ENCODE data around the gene PRKCA. TPM values are rescaled to one million over a fixed set of nuclear protein-coding genes. Genes with fewer than 3 reads are reported as not detected.

PRKCA gene
- total and polyA plus RNA-seq, 2 of the 13 experiments (the other 11 are each of a cell fraction or from before 2014, with no cell fraction given) = 18.5 to 21.5 TPM

DNA sequence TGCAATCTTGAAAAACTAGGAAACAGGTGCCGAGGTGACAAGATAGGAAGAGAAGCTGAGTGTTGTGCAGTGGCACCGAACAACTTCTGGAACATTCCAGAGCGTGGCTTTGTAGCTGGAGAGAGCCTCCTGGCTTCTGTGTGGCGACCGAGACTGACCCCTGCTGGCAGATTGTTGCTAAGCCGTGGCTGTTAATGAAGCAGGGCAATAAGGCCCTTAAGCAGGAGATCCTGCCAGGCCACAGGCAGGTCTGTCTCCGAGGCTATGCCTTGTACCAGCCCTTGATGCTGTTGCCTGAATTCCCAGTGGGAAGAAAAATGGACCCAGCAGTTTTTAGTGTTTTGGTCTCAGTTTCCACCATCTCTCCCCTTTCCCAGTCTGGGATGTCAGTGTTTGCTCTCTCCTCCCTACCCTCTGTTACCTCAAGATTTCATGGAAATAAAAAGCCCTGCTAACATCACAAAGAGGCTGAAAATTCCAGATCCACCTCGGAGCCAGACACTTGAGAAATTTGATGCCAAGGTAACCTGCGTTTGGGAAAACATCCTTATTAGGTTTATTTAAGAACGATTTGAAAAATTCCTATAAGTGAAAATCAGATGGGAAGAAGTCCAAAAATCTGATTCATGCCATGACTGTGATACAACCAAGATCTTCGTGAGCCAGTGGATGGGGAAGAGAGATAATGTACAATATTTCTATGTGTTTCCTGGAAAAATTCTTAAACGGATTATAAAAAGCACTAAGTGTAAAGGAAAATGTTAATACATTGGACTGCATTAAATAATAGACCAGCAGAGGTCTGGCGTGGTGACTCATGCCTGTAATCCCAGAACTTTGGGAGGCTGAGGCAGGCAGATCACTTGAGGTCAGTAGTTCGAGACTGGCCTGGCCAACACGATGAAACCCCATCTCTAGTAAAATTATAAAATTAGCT lies 265.1 kb downstream of the PRKCA start (continued):
- TF ChIP-seq, protein P1, sequence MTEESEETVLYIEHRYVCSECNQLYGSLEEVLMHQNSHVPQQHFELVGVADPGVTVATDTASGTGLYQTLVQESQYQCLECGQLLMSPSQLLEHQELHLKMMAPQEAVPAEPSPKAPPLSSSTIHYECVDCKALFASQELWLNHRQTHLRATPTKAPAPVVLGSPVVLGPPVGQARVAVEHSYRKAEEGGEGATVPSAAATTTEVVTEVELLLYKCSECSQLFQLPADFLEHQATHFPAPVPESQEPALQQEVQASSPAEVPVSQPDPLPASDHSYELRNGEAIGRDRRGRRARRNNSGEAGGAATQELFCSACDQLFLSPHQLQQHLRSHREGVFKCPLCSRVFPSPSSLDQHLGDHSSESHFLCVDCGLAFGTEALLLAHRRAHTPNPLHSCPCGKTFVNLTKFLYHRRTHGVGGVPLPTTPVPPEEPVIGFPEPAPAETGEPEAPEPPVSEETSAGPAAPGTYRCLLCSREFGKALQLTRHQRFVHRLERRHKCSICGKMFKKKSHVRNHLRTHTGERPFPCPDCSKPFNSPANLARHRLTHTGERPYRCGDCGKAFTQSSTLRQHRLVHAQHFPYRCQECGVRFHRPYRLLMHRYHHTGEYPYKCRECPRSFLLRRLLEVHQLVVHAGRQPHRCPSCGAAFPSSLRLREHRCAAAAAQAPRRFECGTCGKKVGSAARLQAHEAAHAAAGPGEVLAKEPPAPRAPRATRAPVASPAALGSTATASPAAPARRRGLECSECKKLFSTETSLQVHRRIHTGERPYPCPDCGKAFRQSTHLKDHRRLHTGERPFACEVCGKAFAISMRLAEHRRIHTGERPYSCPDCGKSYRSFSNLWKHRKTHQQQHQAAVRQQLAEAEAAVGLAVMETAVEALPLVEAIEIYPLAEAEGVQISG (CRISPR knock-in tag; IDR thresholded peaks at IDR 0.05) = peak; percentile 57; the same call in 1 of the 2 replicates
- no peak for TF ChIP-seq ZNF326 (CRISPR knock-in tag; IDR thresholded peaks at IDR 0.05; ENCODE audit: borderline replicate concordance)
- no peak for TF ChIP-seq HES4 (CRISPR knock-in tag; IDR thresholded peaks at IDR 0.05; ENCODE audit: borderline replicate concordance)
- no peak for TF ChIP-seq NR2F2 (IDR thresholded peaks at IDR 0.05; ENCODE audit: borderline replicate concordance, low read depth)
- TF ChIP-seq, protein P2, sequence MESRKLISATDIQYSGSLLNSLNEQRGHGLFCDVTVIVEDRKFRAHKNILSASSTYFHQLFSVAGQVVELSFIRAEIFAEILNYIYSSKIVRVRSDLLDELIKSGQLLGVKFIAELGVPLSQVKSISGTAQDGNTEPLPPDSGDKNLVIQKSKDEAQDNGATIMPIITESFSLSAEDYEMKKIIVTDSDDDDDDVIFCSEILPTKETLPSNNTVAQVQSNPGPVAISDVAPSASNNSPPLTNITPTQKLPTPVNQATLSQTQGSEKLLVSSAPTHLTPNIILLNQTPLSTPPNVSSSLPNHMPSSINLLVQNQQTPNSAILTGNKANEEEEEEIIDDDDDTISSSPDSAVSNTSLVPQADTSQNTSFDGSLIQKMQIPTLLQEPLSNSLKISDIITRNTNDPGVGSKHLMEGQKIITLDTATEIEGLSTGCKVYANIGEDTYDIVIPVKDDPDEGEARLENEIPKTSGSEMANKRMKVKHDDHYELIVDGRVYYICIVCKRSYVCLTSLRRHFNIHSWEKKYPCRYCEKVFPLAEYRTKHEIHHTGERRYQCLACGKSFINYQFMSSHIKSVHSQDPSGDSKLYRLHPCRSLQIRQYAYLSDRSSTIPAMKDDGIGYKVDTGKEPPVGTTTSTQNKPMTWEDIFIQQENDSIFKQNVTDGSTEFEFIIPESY (CRISPR knock-in tag; IDR thresholded peaks at IDR 0.05) = peak; percentile 49; the same call in 1 of the 2 replicates
- no peak for TF ChIP-seq ESRRA (CRISPR knock-in tag; IDR thresholded peaks at IDR 0.05; ENCODE audit: low read depth)
- peak; percentile 79; the same call in 1 of the 2 replicates for TF ChIP-seq ZNF598 (CRISPR knock-in tag; IDR thresholded peaks at IDR 0.05; ENCODE audit: borderline replicate concordance)
- TF ChIP-seq ZFYVE20 (CRISPR knock-in tag; IDR thresholded peaks at IDR 0.05; ENCODE audit: borderline replicate concordance, low read depth) = no peak
- TF ChIP-seq RELA (CRISPR knock-in tag; IDR thresholded peaks at IDR 0.05) = no peak
- TF ChIP-seq ZNF713 (CRISPR knock-in tag; IDR thresholded peaks at IDR 0.05) = no peak
- TF ChIP-seq, protein P3, sequence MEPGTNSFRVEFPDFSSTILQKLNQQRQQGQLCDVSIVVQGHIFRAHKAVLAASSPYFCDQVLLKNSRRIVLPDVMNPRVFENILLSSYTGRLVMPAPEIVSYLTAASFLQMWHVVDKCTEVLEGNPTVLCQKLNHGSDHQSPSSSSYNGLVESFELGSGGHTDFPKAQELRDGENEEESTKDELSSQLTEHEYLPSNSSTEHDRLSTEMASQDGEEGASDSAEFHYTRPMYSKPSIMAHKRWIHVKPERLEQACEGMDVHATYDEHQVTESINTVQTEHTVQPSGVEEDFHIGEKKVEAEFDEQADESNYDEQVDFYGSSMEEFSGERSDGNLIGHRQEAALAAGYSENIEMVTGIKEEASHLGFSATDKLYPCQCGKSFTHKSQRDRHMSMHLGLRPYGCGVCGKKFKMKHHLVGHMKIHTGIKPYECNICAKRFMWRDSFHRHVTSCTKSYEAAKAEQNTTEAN (CRISPR knock-in tag; conservative IDR thresholded peaks at IDR 0.05) = no peak
- peak; percentile 18; the same call in 1 of the 2 replicates for TF ChIP-seq MXD4 (CRISPR knock-in tag; IDR thresholded peaks at IDR 0.05)
- TF ChIP-seq SALL1 (CRISPR knock-in tag; IDR thresholded peaks at IDR 0.05) = peak; percentile 77
- no peak for TF ChIP-seq CC2D1A (CRISPR knock-in tag; IDR thresholded peaks at IDR 0.05)
- peak; percentile 25; the same call in 1 of the 2 replicates for TF ChIP-seq BCL6 (CRISPR knock-in tag; IDR thresholded peaks at IDR 0.05)
- TF ChIP-seq REXO4 (CRISPR knock-in tag; IDR thresholded peaks at IDR 0.05; ENCODE audit: borderline replicate concordance) = no peak
- 0 out of 2 replicates have a peak, but pooled peaks have one; percentile 30 for TF ChIP-seq KMT2B (CRISPR knock-in tag; IDR thresholded peaks at IDR 0.05)
- TF ChIP-seq NCOA1 (CRISPR knock-in tag; IDR thresholded peaks at IDR 0.05) = peak; percentile 68; the same call in 1 of the 2 replicates
- no peak for TF ChIP-seq U2AF2 (IDR thresholded peaks at IDR 0.05; ENCODE audit: low read depth, low read length)
- TF ChIP-seq ZNF33B (CRISPR knock-in tag; IDR thresholded peaks at IDR 0.05) = no peak
- TF ChIP-seq ZNF335 (CRISPR knock-in tag; IDR thresholded peaks at IDR 0.05) = 0 out of 2 replicates have a peak, but pooled peaks have one; percentile 61
- 0 out of 2 replicates have a peak, but pooled peaks have one; percentile 42 for TF ChIP-seq ZNF790 (CRISPR knock-in tag; IDR thresholded peaks at IDR 0.05; ENCODE audit: borderline replicate concordance)

Data from HepG2 (cell line).